Measurements from ENCODE around the gene SP6. TPM values are rescaled to one million over a fixed set of nuclear protein-coding genes. Genes with fewer than 3 reads are reported as not detected.

SP6 gene
- total and polyA plus RNA-seq, 3 experiments from 2014 or later: 0.07 to 0.59 (median 0.09) TPM

- H3K4me3 ChIP-seq (ENCODE audit: low read length): no peak overlapping the region
- Mint-ChIP-seq H3K27ac (no peak overlapping the region), H3K36me3 (no peaks in the 10 kb centered on the region), H3K4me3 (no peak overlapping the region), H3K9me3 (peaks cover 0 to 2% (median 0%) of the 10 kb centered on the region in 5 donors), H3K4me1 (peaks cover 0 to 9% (median 7%) of the 10 kb centered on the region in 3 donors), H3K27me3 (peaks cover 27 to 67% of the 10 kb centered on the region in 2 donors)
- ChIA-PET CTCF (interaction anchor here (1.2 to 1.5 kb wide), 2 partner anchors 36 to 37 kb away, joined by 3 to 4 read pairs; partner anchors contain the start of gene SCRN2), POLR2A (no interaction called here)
- H3K27ac ChIP-seq (ENCODE audit: low read depth, low read length): no peak overlapping the region
- no peaks in the 10 kb centered on the region for H3K9me3 ChIP-seq (ENCODE audit: low read length)
- H3K4me1 ChIP-seq (ENCODE audit: insufficient read depth, low read length): peaks cover 13% of the 10 kb centered on the region
- H3K27me3 ChIP-seq (ENCODE audit: insufficient read depth, low read length, poor library complexity, severe bottlenecking): peaks cover 3% of the 10 kb centered on the region
- no peaks in the 10 kb centered on the region for H3K36me3 ChIP-seq (ENCODE audit: insufficient read depth, low read length)
- DNase-seq: no peak
Measured at GRCh38 chr17:47878203-47879027, 27.5 kb upstream of the SP6 start.

- POLR2A ChIA-PET: no interaction called here
- Mint-ChIP-seq H3K4me1 (peaks cover 0 to 3% (median 0%) of the 10 kb centered on the region in 3 donors), H3K27me3 (peaks cover 28 to 64% of the 10 kb centered on the region in 2 donors)
Measured at GRCh38 chr17:47877368-47878034, 26.5 kb upstream of the SP6 start.

GRCh38 chr17:47875011-47875985 lies 24.3 kb upstream of the SP6 start:
- H3K27me3 ChIP-seq (ENCODE audit: insufficient read depth, low read length, poor library complexity, severe bottlenecking): peaks cover 17% of the 10 kb centered on the region
- Mint-ChIP-seq H3K4me3 (no peak overlapping the region), H3K27ac (no peak overlapping the region), H3K27me3 (peaks cover 35 to 73% of the 10 kb centered on the region in 2 donors), H3K9me3 (peaks cover 0 to 2% (median 0%) of the 10 kb centered on the region in 5 donors), H3K36me3 (no peaks in the 10 kb centered on the region), H3K4me1 (peaks cover 0 to 3% (median 0%) of the 10 kb centered on the region in 3 donors)
- DNase-seq: no peak
- no peaks in the 10 kb centered on the region for H3K9me3 ChIP-seq (ENCODE audit: low read length)
- no peak overlapping the region for H3K4me3 ChIP-seq (ENCODE audit: low read length)
- POLR2A ChIA-PET: no interaction called here
- no peaks in the 10 kb centered on the region for H3K4me1 ChIP-seq (ENCODE audit: insufficient read depth, low read length)
- no peak overlapping the region for H3K27ac ChIP-seq (ENCODE audit: low read depth, low read length)
- CTCF ChIA-PET: interaction anchor here (1.4 kb wide), 1 partner anchor 34 kb away, joined by 3 read pairs; no protein-coding TSS in a partner anchor
- H3K36me3 ChIP-seq (ENCODE audit: insufficient read depth, low read length): no peaks in the 10 kb centered on the region

More at GRCh38 chr17:47877368-47878034, 26.5 kb upstream of the SP6 start:
- Mint-ChIP-seq H3K27ac (no peak overlapping the region), H3K9me3 (peaks cover 0 to 2% (median 0%) of the 10 kb centered on the region in 5 donors), H3K4me3 (no peak overlapping the region), H3K36me3 (no peaks in the 10 kb centered on the region)
- peaks cover 7% of the 10 kb centered on the region for H3K27me3 ChIP-seq (ENCODE audit: insufficient read depth, low read length, poor library complexity, severe bottlenecking)
- H3K4me3 ChIP-seq (ENCODE audit: low read length): no peak overlapping the region
- H3K27ac ChIP-seq (ENCODE audit: low read depth, low read length): no peak overlapping the region
- peaks cover 5% of the 10 kb centered on the region for H3K4me1 ChIP-seq (ENCODE audit: insufficient read depth, low read length)
- no peak for DNase-seq
- H3K36me3 ChIP-seq (ENCODE audit: insufficient read depth, low read length): no peaks in the 10 kb centered on the region
- CTCF ChIA-PET: no interaction called here
- H3K9me3 ChIP-seq (ENCODE audit: low read length): no peaks in the 10 kb centered on the region

GRCh38 chr17:47873200-47874090 lies 22.5 kb upstream of the SP6 start:
- H3K36me3 Mint-ChIP-seq: no peaks in the 10 kb centered on the region
- DNase-seq: no peak
- H3K27ac Mint-ChIP-seq: peak overlapping the region in 1 of 8 donors; percentile 17
- Histone ChIP-seq H3K4me1 (ENCODE audit: insufficient read depth, low read length) (no peaks in the 10 kb centered on the region), H3K4me3 (ENCODE audit: low read length) (no peak overlapping the region), H3K36me3 (ENCODE audit: insufficient read depth, low read length) (no peaks in the 10 kb centered on the region), H3K27ac (ENCODE audit: low read depth, low read length) (no peak overlapping the region), H3K27me3 (ENCODE audit: insufficient read depth, low read length, poor library complexity, severe bottlenecking) (peaks cover 17% of the 10 kb centered on the region), H3K9me3 (ENCODE audit: low read length) (no peaks in the 10 kb centered on the region)
- ChIA-PET POLR2A (no interaction called here), CTCF (no interaction called here)
- H3K4me1 Mint-ChIP-seq: no peaks in the 10 kb centered on the region
- H3K4me3 Mint-ChIP-seq: no peak overlapping the region
- H3K27me3 Mint-ChIP-seq: peaks cover 37 to 77% of the 10 kb centered on the region in 2 donors
- H3K9me3 Mint-ChIP-seq: peaks cover 0 to 2% (median 0%) of the 10 kb centered on the region in 5 donors

GRCh38 chr17:47872651-47873161 lies 21.7 kb upstream of the SP6 start:
- Histone ChIP-seq H3K36me3 (ENCODE audit: insufficient read depth, low read length) (no peaks in the 10 kb centered on the region), H3K4me1 (ENCODE audit: insufficient read depth, low read length) (no peaks in the 10 kb centered on the region), H3K9me3 (ENCODE audit: low read length) (no peaks in the 10 kb centered on the region), H3K4me3 (ENCODE audit: low read length) (no peak overlapping the region), H3K27ac (ENCODE audit: low read depth, low read length) (no peak overlapping the region), H3K27me3 (ENCODE audit: insufficient read depth, low read length, poor library complexity, severe bottlenecking) (peaks cover 17% of the 10 kb centered on the region)
- Mint-ChIP-seq H3K4me1 (no peaks in the 10 kb centered on the region), H3K4me3 (no peak overlapping the region), H3K27me3 (peaks cover 33 to 77% of the 10 kb centered on the region in 2 donors), H3K36me3 (no peaks in the 10 kb centered on the region), H3K9me3 (no peaks in the 10 kb centered on the region), H3K27ac (no peak overlapping the region)
- no peak for DNase-seq
- ChIA-PET CTCF (no interaction called here), POLR2A (no interaction called here)

- peaks cover 33 to 76% of the 10 kb centered on the region in 2 donors for H3K27me3 Mint-ChIP-seq
- no peaks in the 10 kb centered on the region for H3K4me1 Mint-ChIP-seq
- DNase-seq: no peak
- H3K4me1 ChIP-seq (ENCODE audit: insufficient read depth, low read length): no peaks in the 10 kb centered on the region
- H3K4me3 ChIP-seq (ENCODE audit: low read length): no peak overlapping the region
- H3K27ac ChIP-seq (ENCODE audit: low read depth, low read length): no peak overlapping the region
- H3K27ac Mint-ChIP-seq: peak overlapping the region in 1 of 8 donors; percentile 43
- H3K4me3 Mint-ChIP-seq: no peak overlapping the region
- peaks cover 17% of the 10 kb centered on the region for H3K27me3 ChIP-seq (ENCODE audit: insufficient read depth, low read length, poor library complexity, severe bottlenecking)
- H3K36me3 ChIP-seq (ENCODE audit: insufficient read depth, low read length): no peaks in the 10 kb centered on the region
- no peaks in the 10 kb centered on the region for H3K9me3 Mint-ChIP-seq
- no peaks in the 10 kb centered on the region for H3K9me3 ChIP-seq (ENCODE audit: low read length)
- ChIA-PET POLR2A (no interaction called here), CTCF (no interaction called here)
- H3K36me3 Mint-ChIP-seq: no peaks in the 10 kb centered on the region
Measured at GRCh38 chr17:47872019-47872650, 21.2 kb upstream of the SP6 start.

Measured in CD8-positive, alpha-beta memory T cell (primary cell).